GOT3 (cell line): ENCODE data around the gene GALNT14.
"Not testable (repeated sequence)": the region's sequence is repeated elsewhere in the genome, so short reads cannot be mapped to it uniquely, and the experiment has no call there.

ENCODE experiments used
- DNase-seq: peaks from one replicate; lab custom pipeline; 2025; ENCODE audit warnings: mixed read lengths; lab: John Stamatoyannopoulos, UW

The GALNT14 gene

GRCh38 chr2:31138037-31138962, at the start of gene GALNT14:
Gene GALNT14, minus strand, starts transcription at chr2:31138440. Its CDS starts 354 bp downstream, at chr2:31138086.
- DNase-seq, result no peak

- DNase-seq, result no peak
Measured at GRCh38 chr2:31187166-31187565, 48.9 kb upstream of the GALNT14 start.

- DNase-seq, result not testable (repeated sequence)
Measured at GRCh38 chr2:31183973-31184372, 45.7 kb upstream of the GALNT14 start.

GRCh38 chr2:31176742-31177141, 38.5 kb upstream of the GALNT14 start:
- DNase-seq, result no peak

- no peak for DNase-seq
Measured at GRCh38 chr2:31171142-31171541, 32.9 kb upstream of the GALNT14 start.

- peak; percentile 6 for DNase-seq
Measured at GRCh38 chr2:31170071-31170698, 31.9 kb upstream of the GALNT14 start.

- DNase-seq, result no peak
Measured at GRCh38 chr2:31168291-31168690, 30.1 kb upstream of the GALNT14 start.

- DNase-seq, result no peak
Measured at GRCh38 chr2:31166925-31167324, 28.7 kb upstream of the GALNT14 start.

GRCh38 chr2:31163011-31163539, 24.8 kb upstream of the GALNT14 start:
- DNase-seq, result no peak

GRCh38 chr2:31161637-31162036, 23.4 kb upstream of the GALNT14 start:
- DNase-seq, result no peak

- DNase-seq, result no peak
Measured at GRCh38 chr2:31151501-31151900, 13.3 kb upstream of the GALNT14 start.

GRCh38 chr2:31150120-31150670, 12.0 kb upstream of the GALNT14 start:
- DNase-seq, result no peak

GRCh38 chr2:31148514-31148913, 10.3 kb upstream of the GALNT14 start:
- DNase-seq, result no peak

GRCh38 chr2:31147645-31148044, 9.4 kb upstream of the GALNT14 start:
- no peak for DNase-seq

GRCh38 chr2:31142110-31142509, 3.9 kb upstream of the GALNT14 start:
- DNase-seq, result no peak

GRCh38 chr2:31141443-31142085, 3.3 kb upstream of the GALNT14 start:
- no peak for DNase-seq

- no peak for DNase-seq
Measured at GRCh38 chr2:31140151-31140550, 1.9 kb upstream of the GALNT14 start.

GRCh38 chr2:31139671-31140070, 1.4 kb upstream of the GALNT14 start:
- no peak for DNase-seq

GRCh38 chr2:31137211-31138036, 816 bp downstream of the GALNT14 start:
- no peak for DNase-seq

GRCh38 chr2:31136732-31137131, 1.5 kb downstream of the GALNT14 start:
- DNase-seq, result no peak

- DNase-seq, result no peak
Measured at GRCh38 chr2:31136000-31136399, 2.2 kb downstream of the GALNT14 start.
